ENCODE measurements around the gene IFI30. TPM values are rescaled to one million over a fixed set of nuclear protein-coding genes. Genes with fewer than 3 reads are reported as not detected.

Gene IFI30
- polyA plus RNA-seq (2012; ENCODE audit: insufficient read depth, insufficient read length, low read depth) = 12.4 TPM

DNA sequence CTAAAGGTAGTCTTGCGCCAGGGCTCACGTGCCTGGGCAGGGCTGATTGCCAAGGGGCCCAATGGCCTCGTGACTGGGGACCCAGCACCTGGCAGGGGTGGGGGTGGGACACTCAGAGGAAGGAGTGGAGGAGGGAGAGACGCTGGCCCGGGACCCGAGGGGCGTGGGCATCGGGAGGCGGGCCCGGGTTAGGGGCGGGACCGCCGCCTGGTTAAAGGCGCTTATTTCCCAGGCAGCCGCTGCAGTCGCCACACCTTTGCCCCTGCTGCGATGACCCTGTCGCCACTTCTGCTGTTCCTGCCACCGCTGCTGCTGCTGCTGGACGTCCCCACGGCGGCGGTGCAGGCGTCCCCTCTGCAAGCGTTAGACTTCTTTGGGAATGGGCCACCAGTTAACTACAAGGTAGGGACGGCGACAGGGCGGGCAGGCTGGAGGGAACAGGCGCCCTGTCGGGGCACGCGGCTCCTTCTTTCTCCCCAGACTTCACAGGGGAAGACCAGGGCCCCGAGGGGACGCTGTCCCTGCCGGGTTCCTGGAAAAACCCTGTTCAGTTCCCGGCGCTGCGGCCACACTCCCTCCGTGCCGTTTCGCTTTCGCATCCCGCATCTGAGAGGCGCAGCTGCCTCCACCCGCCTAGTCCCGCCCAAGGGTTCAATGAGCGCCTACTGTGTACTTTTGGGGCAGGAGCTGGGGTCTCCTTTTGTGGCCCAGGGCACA, at the start of gene IFI30:
Gene IFI30 (plus strand): TSS at position 242 of the 717 bp plus-strand sequence. CDS start 29 bp downstream, at position 271.
- H3K4me1 ChIP-seq = peaks cover 4% of the 10 kb centered on the region
- peak; percentile 58 for DNase-seq

DNA sequence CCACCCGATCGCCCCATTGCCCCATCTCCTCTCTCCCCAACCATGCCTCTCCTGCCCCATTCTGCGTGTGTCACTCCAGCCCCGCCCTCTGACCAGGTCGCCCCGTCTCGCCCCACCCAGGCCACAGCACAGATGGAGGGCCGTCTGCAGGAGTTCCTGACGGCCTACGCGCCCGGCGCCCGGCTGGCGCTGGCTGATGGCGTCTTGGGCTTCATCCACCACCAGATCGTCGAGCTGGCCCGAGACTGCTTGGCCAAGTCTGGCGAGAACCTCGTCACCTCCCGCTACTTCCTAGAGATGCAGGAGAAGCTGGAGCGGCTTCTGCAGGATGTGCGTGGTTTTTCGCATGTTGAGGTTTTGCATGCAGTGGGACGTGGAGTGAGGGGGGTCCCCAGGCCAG, 49.8 kb upstream of the IFI30 start:
- Histone ChIP-seq H3K4me3 (ENCODE audit: low read depth, low read length) (no peak overlapping the region), H3K4me1 (no peaks in the 10 kb centered on the region), H3K36me3 (0 out of 2 replicates have a peak, but pooled peaks cover 3% of the 10 kb centered on the region), H3K27me3 (no peaks in the 10 kb centered on the region), H3K9me3 (no peaks in the 10 kb centered on the region)
- TF ChIP-seq, protein P1, sequence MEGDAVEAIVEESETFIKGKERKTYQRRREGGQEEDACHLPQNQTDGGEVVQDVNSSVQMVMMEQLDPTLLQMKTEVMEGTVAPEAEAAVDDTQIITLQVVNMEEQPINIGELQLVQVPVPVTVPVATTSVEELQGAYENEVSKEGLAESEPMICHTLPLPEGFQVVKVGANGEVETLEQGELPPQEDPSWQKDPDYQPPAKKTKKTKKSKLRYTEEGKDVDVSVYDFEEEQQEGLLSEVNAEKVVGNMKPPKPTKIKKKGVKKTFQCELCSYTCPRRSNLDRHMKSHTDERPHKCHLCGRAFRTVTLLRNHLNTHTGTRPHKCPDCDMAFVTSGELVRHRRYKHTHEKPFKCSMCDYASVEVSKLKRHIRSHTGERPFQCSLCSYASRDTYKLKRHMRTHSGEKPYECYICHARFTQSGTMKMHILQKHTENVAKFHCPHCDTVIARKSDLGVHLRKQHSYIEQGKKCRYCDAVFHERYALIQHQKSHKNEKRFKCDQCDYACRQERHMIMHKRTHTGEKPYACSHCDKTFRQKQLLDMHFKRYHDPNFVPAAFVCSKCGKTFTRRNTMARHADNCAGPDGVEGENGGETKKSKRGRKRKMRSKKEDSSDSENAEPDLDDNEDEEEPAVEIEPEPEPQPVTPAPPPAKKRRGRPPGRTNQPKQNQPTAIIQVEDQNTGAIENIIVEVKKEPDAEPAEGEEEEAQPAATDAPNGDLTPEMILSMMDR (IDR thresholded peaks at IDR 0.05; ENCODE audit: low read depth, low read length) = no peak
- no peak for DNase-seq

More for the DNA sequence above, at the start of gene IFI30:
- Histone ChIP-seq H3K36me3 (peaks cover 6% of the 10 kb centered on the region), H3K27me3 (peaks cover 15% of the 10 kb centered on the region), H3K9me3 (no peaks in the 10 kb centered on the region), H3K4me3 (ENCODE audit: low read depth, low read length) (peak within 1 kb of the TSS; percentile 64)
- TF ChIP-seq, protein P1 (IDR thresholded peaks at IDR 0.05; ENCODE audit: low read depth, low read length) = no peak

DNA sequence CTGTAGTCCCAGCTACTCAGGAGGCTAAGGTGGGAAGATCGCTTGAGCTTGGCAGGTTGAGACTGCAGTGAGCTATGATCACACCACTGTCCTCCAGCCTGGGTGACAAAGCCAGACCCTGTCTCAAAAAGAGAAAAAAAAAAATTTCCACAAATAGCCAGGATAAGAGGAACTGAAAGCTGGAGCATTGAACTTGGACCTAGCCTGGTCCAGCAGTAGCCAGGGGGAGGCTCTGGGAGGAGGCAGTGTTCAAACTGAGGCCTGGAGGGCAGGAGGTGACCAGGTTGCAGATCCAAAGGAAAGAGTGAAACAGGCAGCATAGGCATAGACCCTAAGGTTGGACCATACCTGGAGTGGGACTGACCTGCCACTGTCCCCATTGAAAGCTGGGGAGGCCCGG, 47.5 kb upstream of the IFI30 start:
- Histone ChIP-seq H3K9me3 (no peaks in the 10 kb centered on the region), H3K4me3 (ENCODE audit: low read depth, low read length) (no peak overlapping the region), H3K27me3 (no peaks in the 10 kb centered on the region), H3K36me3 (0 out of 2 replicates have a peak, but pooled peaks cover 3% of the 10 kb centered on the region), H3K4me1 (no peaks in the 10 kb centered on the region)
- DNase-seq = no peak
- TF ChIP-seq, protein P1 (IDR thresholded peaks at IDR 0.05; ENCODE audit: low read depth, low read length) = no peak

DNA sequence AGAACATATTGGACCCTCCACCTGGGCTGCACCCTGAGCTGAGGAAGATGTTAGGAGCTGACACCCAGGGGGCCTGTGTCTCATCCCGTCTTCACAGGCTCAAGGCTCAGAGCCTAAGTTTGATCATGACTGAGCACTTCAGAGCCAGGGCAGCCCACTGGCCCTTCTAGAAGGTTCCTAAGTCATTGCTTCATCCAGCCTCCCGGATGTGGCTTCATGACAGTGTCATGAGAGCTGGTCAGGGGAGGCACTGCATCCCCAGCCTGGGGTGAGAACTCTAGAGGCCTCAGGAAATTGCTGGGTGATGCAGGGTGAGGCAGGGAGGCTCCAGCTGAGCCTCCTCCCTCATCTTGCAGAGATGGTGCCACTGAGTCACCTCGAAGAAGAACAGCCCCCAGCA, 45.6 kb upstream of the IFI30 start:
- DNase-seq = no peak
- 0 out of 2 replicates have a peak, but pooled peaks cover 3% of the 10 kb centered on the region for H3K36me3 ChIP-seq

DNA sequence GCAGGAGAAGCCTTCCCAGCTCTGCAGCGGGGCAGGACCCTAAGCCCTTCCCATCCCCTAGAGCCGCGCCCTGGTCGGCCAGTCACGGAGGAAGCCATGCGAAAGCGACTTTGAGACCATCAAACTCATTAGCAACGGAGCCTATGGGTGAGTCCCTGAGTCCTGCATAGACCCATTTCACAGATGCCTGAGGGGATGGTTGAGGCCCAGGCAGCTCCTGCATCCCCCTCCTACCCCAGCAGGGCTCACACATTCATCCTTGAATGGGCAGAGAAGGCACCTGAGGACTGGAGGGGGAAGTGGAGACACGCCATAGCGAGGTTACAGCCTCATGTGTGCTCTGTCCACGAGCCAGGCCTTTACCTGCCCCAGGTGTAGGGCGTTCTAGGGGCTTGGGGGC, 44.8 kb upstream of the IFI30 start:
- H3K27me3 ChIP-seq = no peaks in the 10 kb centered on the region
- H3K4me3 ChIP-seq (ENCODE audit: low read depth, low read length) = no peak overlapping the region
- TF ChIP-seq, protein P1 (IDR thresholded peaks at IDR 0.05; ENCODE audit: low read depth, low read length) = no peak
- H3K36me3 ChIP-seq = 0 out of 2 replicates have a peak, but pooled peaks cover 3% of the 10 kb centered on the region
- DNase-seq = no peak
- H3K4me1 ChIP-seq = no peaks in the 10 kb centered on the region
- H3K9me3 ChIP-seq = no peaks in the 10 kb centered on the region

More for the DNA sequence above, 45.6 kb upstream of the IFI30 start:
- no peaks in the 10 kb centered on the region for H3K9me3 ChIP-seq
- TF ChIP-seq, protein P1 (IDR thresholded peaks at IDR 0.05; ENCODE audit: low read depth, low read length) = no peak
- H3K4me1 ChIP-seq = no peaks in the 10 kb centered on the region
- H3K27me3 ChIP-seq = no peaks in the 10 kb centered on the region
- no peak overlapping the region for H3K4me3 ChIP-seq (ENCODE audit: low read depth, low read length)
